Measurements from ENCODE around the gene SORCS2.

SORCS2 gene

DNA sequence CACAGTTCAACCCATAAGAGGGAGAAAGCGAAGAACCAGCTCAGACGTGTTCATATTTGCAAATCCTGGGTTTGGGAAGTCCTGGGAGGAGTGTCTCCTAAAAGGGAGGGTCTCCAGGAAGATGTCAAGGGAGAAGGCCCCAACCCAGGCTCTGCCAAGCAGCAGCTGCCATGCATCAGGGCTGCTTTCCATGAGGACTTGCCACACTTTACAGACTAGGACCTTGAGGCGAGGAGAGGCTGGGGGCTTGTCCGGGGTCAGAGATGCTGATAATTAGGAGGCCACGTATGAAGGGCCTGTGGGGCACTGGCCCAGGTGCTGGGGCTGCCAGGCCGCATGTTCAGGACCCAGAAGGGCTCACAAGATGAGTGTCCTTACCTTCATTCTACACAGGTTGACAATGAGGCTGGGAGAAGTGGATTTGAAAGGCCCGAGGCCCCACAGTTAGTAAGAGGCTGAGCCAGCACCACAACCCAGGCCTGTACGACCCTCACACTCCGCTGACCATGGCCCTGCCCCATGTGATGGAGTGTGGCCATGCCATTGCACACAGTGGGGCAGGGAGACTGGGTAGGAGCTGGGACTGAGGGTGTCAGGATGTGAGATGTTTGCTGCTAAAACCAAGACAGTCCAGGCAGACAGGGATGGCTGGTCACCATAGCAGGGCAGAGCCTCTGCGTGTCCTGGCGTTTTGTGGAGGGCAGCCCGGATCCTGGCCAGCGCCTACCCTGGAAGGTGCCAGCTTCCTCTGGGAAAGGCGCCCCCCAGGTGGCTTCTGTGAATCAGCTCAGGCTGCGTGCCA is 147.6 kb downstream of the SORCS2 start:
- no peak for DNase-seq (ENCODE audit: low read depth, low spot score)
- POLR2A ChIA-PET: interaction anchor here (1.0 kb wide), 1 partner anchor 24 kb away, joined by 3 read pairs; no protein-coding TSS in a partner anchor
- no peak overlapping the region for H3K4me3 ChIP-seq (ENCODE audit: low read depth, low read length)
- CTCF ChIA-PET: no interaction called here
- TF ChIP-seq, protein P1, sequence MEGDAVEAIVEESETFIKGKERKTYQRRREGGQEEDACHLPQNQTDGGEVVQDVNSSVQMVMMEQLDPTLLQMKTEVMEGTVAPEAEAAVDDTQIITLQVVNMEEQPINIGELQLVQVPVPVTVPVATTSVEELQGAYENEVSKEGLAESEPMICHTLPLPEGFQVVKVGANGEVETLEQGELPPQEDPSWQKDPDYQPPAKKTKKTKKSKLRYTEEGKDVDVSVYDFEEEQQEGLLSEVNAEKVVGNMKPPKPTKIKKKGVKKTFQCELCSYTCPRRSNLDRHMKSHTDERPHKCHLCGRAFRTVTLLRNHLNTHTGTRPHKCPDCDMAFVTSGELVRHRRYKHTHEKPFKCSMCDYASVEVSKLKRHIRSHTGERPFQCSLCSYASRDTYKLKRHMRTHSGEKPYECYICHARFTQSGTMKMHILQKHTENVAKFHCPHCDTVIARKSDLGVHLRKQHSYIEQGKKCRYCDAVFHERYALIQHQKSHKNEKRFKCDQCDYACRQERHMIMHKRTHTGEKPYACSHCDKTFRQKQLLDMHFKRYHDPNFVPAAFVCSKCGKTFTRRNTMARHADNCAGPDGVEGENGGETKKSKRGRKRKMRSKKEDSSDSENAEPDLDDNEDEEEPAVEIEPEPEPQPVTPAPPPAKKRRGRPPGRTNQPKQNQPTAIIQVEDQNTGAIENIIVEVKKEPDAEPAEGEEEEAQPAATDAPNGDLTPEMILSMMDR (IDR thresholded peaks at IDR 0.05; ENCODE audit: insufficient read depth, low read length, missing control alignments): no peak

DNA sequence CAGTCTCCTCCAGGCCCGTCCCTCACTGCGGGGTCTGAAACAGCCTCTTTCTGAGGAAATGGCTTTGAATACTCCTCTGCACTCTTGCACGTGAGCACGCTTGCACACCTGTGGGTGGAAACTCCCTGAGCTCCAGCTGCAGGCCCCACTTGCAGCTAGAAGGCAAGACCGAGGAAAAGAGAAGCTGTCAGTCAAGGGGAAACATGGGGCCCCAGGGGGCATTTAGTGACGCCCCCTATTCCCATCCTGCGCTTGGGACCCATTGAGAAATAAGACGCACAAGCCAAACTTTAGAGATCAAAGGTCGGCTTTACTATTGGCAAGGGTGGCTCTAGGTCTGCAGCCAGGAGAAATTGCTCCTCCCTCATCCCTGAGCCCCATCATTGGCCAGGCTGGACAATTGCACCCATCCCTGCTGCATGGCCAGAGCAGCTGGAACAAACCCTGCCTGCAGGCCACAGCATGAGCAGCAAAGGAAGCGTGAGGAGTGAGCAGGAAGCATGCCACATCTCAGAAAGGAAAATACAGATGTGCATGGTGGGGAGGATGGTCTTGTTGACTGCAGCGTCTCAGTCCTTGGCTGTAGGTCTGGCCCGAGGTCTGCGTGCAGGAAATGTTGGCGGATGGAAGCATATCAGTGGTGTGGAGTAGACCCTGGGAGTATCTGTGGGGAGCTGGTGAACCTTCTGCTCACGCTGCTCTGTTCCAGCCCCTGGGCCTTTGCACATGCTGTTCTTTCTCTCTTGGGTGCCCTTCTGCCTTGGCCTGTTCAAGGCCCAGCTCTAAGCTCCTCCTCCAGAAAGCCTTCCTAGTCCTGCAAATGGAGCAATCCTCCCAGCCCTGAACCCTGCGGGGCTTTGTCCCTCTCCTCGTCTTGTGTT is 148.5 kb downstream of the SORCS2 start:
- CTCF ChIA-PET: interaction anchor here (1.0 to 2.8 kb wide), 3 partner anchors 8 to 149 kb away, joined by 3 to 15 read pairs (median 6); partner anchors contain the start of gene SORCS2
- TF ChIP-seq, protein P1 (IDR thresholded peaks at IDR 0.05; ENCODE audit: insufficient read depth, low read length, missing control alignments): no peak
- POLR2A ChIA-PET: no interaction called here
- no peak overlapping the region for H3K4me3 ChIP-seq (ENCODE audit: low read depth, low read length)
- no peak for DNase-seq (ENCODE audit: low read depth, low spot score)

DNA sequence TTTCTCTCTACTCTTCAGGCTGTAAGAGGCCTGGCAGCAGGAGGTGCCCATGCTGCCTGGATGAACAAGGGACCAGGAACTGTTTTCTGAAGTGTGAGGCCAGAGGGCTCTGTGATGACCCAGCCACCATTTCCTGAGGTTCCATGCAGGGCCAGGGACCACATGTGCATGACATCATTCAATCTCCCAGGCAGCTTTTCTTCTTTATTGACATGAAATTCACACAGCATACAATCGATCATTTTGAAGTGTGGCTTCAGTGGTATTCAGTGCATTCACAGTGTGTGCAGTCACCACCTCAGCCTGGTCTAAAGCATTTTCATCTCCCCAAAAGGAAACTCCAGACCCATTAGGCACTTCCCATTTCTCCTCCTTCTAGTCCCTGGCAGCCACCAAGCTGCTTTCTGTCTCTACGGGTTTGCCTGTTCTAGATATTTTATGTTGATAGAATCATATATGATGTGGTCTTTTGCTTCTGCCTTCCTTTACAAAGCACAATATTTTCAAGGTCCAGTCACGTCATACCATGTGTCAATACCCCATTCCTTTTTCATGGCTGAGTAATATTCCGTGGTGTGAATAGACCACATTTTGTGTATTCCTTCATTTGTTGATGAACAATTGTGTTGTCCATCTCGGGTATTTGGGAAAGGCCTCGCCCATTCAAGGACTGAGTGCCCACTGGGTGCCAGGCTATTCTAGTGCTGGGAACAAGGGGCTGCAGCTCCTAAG is 149.3 kb downstream of the SORCS2 start:
- DNase-seq (ENCODE audit: low read depth, low spot score): no peak
- POLR2A ChIA-PET: no interaction called here
- H3K4me3 ChIP-seq (ENCODE audit: low read depth, low read length): no peak overlapping the region
- TF ChIP-seq, protein P1 (IDR thresholded peaks at IDR 0.05; ENCODE audit: insufficient read depth, low read length, missing control alignments): no peak
- CTCF ChIA-PET: interaction anchor here (1.0 to 2.8 kb wide), 3 partner anchors 9 to 150 kb away, joined by 3 to 15 read pairs (median 6); partner anchors contain the start of gene SORCS2

DNA sequence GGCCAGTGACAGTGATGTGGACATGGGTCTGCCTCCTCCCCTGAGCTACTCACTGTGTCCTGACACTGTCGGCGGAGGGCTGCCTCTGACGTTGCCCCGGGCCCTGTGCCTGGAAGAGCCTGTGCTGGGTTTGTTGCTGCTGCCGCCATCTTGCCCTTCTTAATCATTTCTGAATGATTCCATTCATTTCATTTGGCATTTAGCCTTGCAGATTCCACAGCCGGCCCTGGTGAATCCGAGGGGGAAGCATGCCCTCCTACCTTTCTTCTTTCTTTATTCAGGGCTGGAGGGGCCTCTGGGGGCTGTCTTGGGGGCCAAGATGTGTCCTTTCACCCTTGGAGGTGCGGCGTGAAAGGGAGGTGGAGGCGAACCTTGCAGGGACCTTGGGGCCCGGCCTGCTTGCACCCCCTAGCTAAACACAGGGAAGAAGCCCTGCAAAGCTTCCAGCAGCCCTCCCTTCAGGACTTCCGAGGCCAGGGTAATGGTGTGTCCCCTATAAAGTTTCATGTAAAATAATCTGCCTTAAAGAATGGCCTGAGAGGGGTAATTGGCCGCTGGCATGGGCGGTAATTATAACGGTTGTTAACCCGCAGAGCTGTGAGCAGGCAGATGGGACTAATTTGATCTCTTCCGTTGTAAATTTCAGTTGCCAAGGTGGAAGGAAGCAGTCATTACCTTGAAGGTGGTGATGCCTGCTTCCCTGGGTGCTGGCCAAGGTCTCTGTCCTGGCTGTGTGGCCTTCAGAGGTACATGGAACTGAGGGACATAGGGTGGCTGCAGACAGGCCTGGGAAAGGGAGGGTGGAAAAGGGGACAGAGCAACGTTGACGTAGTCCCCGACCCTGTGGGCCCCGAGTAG is 150.1 kb downstream of the SORCS2 start:
- no peak for DNase-seq (ENCODE audit: low read depth, low spot score)
- TF ChIP-seq, protein P1 (IDR thresholded peaks at IDR 0.05; ENCODE audit: insufficient read depth, low read length, missing control alignments): no peak
- CTCF ChIA-PET: interaction anchor here (1.9 to 2.8 kb wide), 2 partner anchors 10 to 151 kb away, joined by 6 to 15 read pairs; partner anchors contain the start of gene SORCS2
- no peak overlapping the region for H3K4me3 ChIP-seq (ENCODE audit: low read depth, low read length)
- POLR2A ChIA-PET: no interaction called here

DNA sequence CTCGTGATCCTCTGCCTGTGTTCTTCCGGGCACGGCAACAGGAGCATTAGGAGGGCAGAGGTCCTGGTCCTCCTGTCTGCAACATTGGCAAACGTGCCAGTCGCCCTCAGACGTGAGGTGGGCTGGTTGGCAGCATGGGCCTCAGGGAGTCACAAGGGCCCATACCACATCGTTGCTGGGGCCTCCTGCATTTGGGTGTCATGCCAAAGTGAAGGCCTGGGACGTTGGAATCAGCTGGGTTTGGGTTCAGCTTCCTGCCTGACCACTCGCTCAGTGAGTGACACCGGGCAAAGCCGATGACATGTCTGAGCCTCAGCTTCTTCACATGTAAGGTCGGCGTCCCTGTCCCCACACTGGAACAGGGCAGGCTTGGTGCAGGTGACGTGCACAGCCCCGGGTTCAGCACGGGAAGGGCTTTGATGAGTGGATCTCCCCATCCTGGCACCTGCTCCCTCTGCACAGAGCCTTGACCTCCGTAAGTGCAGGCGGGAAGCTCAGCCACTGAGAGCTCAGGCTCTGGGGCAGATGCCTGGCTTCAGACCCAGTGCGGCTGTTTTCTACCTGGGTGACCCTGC is 150.8 kb downstream of the SORCS2 start:
- ChIA-PET POLR2A (no interaction called here), CTCF (interaction anchor here (2.8 kb wide), 1 partner anchor 11 kb away, joined by 15 read pairs; no protein-coding TSS in a partner anchor)
- TF ChIP-seq, protein P1 (IDR thresholded peaks at IDR 0.05; ENCODE audit: insufficient read depth, low read length, missing control alignments): no peak

More for the DNA sequence above, 150.8 kb downstream of the SORCS2 start:
- no peak for DNase-seq (ENCODE audit: low read depth, low spot score)
- no peak overlapping the region for H3K4me3 ChIP-seq (ENCODE audit: low read depth, low read length)
